Activated naive CD4-positive, alpha-beta T cell treated with anti-CD3 and anti-CD28 coated beads, Interleukin-2, amount 50 U/mL, for 24 hours (primary cell): ENCODE data around the gene GPR39.

Experiments
- H3K27ac Mint-ChIP-seq: one replicate; pipeline ENCODE4 v1.8.0; 2021; ENCODE audit warnings: mild to moderate bottlenecking, mixed read lengths
- H3K27me3 Mint-ChIP-seq: one replicate; pipeline ENCODE4 v1.8.0; 2021; ENCODE audit warnings: mixed read lengths
- H3K36me3 Mint-ChIP-seq: one replicate; pipeline ENCODE4 v1.8.0; 2021; ENCODE audit warnings: mixed read lengths
- H3K4me1 Mint-ChIP-seq: one replicate; pipeline ENCODE4 v1.8.0; 2021; ENCODE audit warnings: mixed read lengths
- H3K4me3 Mint-ChIP-seq: one replicate; pipeline ENCODE4 v1.8.0; 2021; ENCODE audit warnings: mild to moderate bottlenecking, mixed read lengths
- H3K9me3 Mint-ChIP-seq: one replicate; pipeline ENCODE4 v1.8.0; 2021; ENCODE audit warnings: mixed read lengths

Gene GPR39

DNA sequence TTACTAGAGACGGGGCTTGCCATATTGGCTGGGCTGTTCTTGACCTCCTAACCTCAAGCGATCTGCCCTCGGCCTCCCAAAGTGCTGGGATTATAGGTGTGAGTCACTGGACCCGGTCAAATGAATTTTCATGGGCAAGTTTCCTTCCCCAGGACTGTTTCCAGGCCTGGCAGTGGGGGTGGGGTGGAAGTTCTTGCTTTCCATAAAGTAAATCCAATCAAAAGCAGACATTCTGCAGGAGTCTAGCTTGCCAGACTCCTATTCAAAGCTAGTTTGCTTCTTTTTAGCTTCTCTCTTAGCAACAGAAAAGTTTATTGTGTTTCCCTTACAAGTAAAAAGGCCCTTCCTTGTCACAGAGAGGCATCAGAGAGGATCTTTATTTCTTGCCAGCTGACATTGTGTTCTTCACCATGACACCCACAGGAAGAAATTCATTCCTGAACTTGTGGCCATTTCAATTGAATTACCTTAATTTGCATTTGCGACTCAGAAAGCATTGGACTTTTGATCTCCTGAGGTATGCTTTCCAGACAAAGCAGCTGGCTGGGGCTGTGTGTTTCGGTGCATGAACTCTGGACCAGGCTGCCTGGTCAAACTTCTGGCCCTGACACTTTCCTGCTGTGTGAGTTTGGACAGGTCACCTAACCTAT is 215.5 kb downstream of the GPR39 start:
- H3K27ac Mint-ChIP-seq: no peak overlapping the region
- H3K27me3 Mint-ChIP-seq: no peaks in the 10 kb centered on the region
- no peaks in the 10 kb centered on the region for H3K36me3 Mint-ChIP-seq
- no peak overlapping the region for H3K4me3 Mint-ChIP-seq
- H3K4me1 Mint-ChIP-seq: no peaks in the 10 kb centered on the region
- H3K9me3 Mint-ChIP-seq: no peaks in the 10 kb centered on the region

DNA sequence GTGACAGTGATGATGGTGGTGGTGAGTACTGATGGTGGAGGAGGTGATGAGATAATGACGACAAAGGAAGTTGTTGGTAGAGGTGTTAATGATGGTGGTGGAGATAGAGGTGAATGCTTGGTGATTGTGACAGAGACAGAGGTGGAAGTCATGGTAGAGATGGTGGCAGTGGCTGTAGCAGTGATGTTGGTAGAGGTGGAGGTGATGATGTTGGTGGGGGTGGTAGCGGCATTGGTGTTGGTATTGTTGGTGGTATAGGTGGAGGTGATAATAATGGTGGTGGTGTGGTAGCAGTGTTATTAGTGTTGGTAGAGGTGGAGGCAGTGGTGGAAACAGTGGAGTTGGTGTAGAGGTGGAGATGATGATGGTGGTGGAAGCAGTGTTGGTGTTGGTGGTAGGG is 217.0 kb downstream of the GPR39 start:
- no peaks in the 10 kb centered on the region for H3K4me1 Mint-ChIP-seq
- no peaks in the 10 kb centered on the region for H3K36me3 Mint-ChIP-seq
- no peaks in the 10 kb centered on the region for H3K27me3 Mint-ChIP-seq
- no peaks in the 10 kb centered on the region for H3K9me3 Mint-ChIP-seq
- H3K27ac Mint-ChIP-seq: no peak overlapping the region
- no peak overlapping the region for H3K4me3 Mint-ChIP-seq

DNA sequence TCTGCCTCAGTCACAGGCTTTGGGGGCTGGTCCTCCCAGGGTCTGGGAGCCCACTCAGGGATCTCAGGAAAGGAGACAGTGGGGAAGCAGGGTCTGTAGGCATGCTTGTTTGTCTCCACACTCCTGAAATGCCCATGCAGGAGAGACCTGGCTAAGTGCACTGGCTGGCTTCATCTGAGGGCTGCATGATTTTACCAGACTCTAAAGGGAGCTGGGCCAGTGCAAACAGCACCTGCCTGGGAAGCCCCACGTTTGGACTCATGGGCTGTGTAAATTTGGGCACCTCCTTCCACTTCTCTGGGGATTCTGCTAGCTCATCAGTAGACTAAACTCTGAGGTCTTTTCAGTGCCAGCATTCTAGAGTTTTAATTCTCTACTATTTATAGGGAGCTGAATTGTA is 219.7 kb downstream of the GPR39 start:
- Mint-ChIP-seq H3K9me3 (no peaks in the 10 kb centered on the region), H3K4me1 (no peaks in the 10 kb centered on the region), H3K4me3 (no peak overlapping the region), H3K36me3 (no peaks in the 10 kb centered on the region), H3K27ac (no peak overlapping the region), H3K27me3 (no peaks in the 10 kb centered on the region)

DNA sequence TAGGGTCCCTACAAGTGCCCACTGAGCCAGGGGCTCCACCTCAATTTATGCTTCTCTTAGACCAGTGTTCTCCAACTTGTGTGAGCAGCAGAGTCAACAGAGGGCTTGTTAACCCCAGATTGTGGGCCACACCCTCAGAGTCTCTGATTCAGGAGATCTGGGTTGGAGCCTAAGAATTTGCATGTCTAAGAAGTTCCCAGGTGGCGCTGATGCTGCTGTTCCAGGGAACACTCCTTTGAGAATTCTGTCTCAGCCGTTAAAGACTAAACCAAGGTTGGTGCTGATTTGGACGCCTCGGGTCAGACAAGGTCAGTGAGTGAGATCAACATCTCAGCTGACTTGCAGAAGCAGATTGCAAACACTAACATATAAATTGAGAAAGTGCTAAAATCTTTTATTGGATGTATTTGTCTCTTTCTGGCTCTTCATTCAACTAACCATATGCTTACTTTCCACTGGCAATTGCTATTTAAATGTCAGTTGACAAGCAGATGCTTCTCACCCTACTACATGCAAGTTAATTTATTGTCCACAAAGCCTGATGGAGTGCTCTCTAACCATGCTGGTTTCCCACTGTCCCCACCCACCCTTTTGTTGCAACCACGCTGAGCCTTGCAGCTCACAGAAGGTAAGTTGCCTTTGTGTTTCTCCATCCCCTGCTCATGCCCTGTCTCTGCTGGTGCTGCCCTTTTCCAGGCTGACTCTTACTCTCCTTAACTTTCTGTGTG is 221.9 kb downstream of the GPR39 start:
- H3K4me3 Mint-ChIP-seq: no peak overlapping the region

DNA sequence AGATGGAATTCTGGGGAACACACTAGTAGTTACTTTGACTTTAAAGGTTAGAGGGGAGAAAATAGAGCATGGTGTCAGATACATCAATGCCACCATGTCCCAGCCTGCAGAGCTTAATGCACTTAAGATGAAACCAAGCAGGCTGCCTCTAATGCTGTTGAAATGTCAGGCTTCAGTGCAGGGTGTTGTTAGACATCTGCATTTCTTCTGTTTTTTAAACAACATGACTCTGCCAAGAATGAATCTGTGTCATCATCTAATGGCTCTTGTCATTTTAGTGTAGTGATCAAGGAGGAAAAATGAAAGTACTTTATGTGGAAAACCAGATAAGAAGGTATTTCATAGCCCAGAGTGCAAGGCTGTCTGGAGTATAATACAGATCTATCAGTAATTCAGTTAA is 223.5 kb downstream of the GPR39 start:
- H3K4me3 Mint-ChIP-seq: no peak overlapping the region
- H3K27ac Mint-ChIP-seq: no peak overlapping the region
- H3K9me3 Mint-ChIP-seq: no peaks in the 10 kb centered on the region
- no peaks in the 10 kb centered on the region for H3K27me3 Mint-ChIP-seq
- H3K4me1 Mint-ChIP-seq: no peaks in the 10 kb centered on the region
- no peaks in the 10 kb centered on the region for H3K36me3 Mint-ChIP-seq

More for the DNA sequence above, 221.9 kb downstream of the GPR39 start:
- Mint-ChIP-seq H3K27ac (no peak overlapping the region), H3K36me3 (no peaks in the 10 kb centered on the region), H3K9me3 (no peaks in the 10 kb centered on the region), H3K4me1 (no peaks in the 10 kb centered on the region), H3K27me3 (no peaks in the 10 kb centered on the region)

DNA sequence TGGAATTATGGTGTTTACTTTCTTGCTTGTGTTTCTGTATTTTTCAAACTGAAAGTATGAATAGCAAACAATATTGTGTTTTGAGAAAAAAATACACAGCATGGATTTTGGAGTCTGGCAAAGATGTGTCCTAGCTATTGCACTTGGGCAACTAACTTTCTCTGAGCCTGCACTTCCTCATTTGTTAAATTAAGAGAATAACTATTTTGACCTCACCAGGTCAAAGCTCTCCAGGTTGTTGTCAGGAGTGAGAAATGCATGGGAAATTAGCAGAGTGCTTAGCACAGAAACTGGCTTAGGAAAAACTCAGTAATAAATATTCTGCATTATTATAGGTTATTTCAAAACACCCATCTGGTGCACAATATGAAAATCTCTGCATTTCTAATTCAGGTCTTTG is 225.2 kb downstream of the GPR39 start:
- H3K4me1 Mint-ChIP-seq: no peaks in the 10 kb centered on the region
- H3K4me3 Mint-ChIP-seq: no peak overlapping the region
- no peaks in the 10 kb centered on the region for H3K9me3 Mint-ChIP-seq
- no peaks in the 10 kb centered on the region for H3K27me3 Mint-ChIP-seq
- H3K36me3 Mint-ChIP-seq: no peaks in the 10 kb centered on the region
- no peak overlapping the region for H3K27ac Mint-ChIP-seq

DNA sequence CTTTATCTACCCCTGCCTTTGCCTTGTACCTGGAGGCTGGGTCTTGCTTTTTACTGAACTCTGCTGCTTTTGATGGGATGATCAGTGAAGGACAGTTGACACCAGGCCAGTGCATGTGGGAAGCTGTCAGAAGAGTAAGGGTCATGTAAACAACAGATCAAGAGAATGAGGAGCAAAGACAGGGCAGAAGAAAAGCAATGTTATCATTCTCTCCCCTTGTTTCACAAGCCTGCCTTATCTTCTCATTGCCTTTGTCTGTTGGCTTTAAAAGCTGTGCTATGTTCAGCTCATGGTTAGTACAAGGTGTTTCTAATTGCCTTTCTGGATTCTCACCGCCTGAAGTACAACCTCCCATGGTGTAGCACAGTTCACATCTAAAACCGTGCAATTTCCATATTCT is 225.8 kb downstream of the GPR39 start:
- H3K9me3 Mint-ChIP-seq: no peaks in the 10 kb centered on the region
- no peak overlapping the region for H3K27ac Mint-ChIP-seq
- no peaks in the 10 kb centered on the region for H3K36me3 Mint-ChIP-seq
- H3K4me3 Mint-ChIP-seq: no peak overlapping the region
- no peaks in the 10 kb centered on the region for H3K4me1 Mint-ChIP-seq
- no peaks in the 10 kb centered on the region for H3K27me3 Mint-ChIP-seq

DNA sequence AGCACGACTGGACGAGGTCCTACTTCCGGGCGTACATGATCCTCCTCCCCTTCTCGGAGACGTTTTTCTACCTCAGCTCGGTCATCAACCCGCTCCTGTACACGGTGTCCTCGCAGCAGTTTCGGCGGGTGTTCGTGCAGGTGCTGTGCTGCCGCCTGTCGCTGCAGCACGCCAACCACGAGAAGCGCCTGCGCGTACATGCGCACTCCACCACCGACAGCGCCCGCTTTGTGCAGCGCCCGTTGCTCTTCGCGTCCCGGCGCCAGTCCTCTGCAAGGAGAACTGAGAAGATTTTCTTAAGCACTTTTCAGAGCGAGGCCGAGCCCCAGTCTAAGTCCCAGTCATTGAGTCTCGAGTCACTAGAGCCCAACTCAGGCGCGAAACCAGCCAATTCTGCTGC is 228.6 kb downstream of the GPR39 start:
- H3K9me3 Mint-ChIP-seq: no peaks in the 10 kb centered on the region
- H3K36me3 Mint-ChIP-seq: no peaks in the 10 kb centered on the region
- no peaks in the 10 kb centered on the region for H3K27me3 Mint-ChIP-seq
- no peak overlapping the region for H3K4me3 Mint-ChIP-seq
- H3K4me1 Mint-ChIP-seq: no peaks in the 10 kb centered on the region
- no peak overlapping the region for H3K27ac Mint-ChIP-seq

DNA sequence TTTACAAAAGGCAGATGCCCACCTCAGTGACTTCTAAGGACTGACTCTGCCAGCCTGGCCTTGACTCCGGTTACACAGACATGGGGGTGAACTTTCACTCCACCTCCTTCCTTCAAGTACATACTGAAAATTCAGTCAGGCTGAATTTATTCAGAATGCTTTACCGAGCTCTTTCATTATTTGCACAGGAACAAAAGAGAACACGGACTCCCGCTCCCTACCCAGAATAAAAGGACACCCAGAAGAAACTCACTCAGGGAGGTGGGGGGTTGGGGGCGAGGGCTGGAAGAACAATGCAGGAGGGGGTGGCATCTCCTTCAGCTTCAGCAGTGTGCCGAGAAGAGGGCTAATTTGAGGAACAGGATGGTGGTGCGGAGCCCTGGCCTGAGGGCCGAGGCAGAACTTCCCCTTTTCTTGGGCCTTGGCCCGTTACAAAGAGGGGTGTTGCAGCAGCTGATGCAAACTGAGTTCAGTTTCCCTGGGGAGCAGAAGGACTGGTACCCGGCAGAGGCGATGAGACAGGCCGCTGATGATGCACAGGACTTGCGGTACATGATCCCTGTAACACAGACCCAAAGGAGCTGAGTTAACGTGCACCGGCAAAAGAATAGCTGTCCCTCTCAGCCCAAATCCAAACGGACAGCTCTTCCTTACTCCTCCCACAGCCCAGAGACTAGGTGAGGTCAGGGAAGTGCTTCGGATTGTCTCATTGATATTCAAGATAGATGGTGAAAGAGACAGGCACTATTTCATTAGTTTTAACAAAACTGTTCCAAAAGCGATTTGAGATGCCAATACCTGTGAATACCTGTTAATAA is 229.3 kb downstream of the GPR39 start:
- H3K4me1 Mint-ChIP-seq: no peaks in the 10 kb centered on the region
- no peaks in the 10 kb centered on the region for H3K27me3 Mint-ChIP-seq
- H3K9me3 Mint-ChIP-seq: no peaks in the 10 kb centered on the region
- no peak overlapping the region for H3K27ac Mint-ChIP-seq
- H3K4me3 Mint-ChIP-seq: no peak overlapping the region
- no peaks in the 10 kb centered on the region for H3K36me3 Mint-ChIP-seq

DNA sequence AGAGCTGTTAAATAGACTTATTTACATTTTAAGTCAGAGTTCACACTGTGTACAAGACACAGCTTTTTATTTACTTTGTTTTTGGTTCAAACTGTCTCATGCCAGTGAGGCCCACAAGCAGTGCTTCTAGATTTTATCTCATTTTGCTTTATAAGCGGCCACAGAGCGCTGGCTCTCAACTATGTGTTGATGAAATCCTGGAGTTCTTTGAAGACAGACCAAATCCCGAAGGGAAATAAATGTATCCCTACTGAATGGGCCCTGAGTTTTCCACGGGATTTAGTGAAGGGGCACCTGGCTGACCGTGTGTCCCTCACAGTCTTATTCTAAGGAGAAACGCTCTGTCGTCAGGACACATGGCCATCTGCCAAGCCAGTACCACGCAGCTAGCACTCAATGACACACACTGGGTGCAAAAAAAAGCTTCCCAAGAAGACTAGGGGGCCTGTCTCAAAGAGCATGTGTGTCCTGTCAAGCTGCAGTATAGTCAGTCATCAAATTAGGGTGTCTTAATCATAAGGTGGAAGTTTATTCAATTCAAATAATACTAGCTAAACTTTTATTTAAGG is 230.0 kb downstream of the GPR39 start:
- Mint-ChIP-seq H3K27ac (no peak overlapping the region), H3K4me3 (no peak overlapping the region), H3K9me3 (no peaks in the 10 kb centered on the region), H3K27me3 (no peaks in the 10 kb centered on the region), H3K4me1 (no peaks in the 10 kb centered on the region), H3K36me3 (no peaks in the 10 kb centered on the region)

DNA sequence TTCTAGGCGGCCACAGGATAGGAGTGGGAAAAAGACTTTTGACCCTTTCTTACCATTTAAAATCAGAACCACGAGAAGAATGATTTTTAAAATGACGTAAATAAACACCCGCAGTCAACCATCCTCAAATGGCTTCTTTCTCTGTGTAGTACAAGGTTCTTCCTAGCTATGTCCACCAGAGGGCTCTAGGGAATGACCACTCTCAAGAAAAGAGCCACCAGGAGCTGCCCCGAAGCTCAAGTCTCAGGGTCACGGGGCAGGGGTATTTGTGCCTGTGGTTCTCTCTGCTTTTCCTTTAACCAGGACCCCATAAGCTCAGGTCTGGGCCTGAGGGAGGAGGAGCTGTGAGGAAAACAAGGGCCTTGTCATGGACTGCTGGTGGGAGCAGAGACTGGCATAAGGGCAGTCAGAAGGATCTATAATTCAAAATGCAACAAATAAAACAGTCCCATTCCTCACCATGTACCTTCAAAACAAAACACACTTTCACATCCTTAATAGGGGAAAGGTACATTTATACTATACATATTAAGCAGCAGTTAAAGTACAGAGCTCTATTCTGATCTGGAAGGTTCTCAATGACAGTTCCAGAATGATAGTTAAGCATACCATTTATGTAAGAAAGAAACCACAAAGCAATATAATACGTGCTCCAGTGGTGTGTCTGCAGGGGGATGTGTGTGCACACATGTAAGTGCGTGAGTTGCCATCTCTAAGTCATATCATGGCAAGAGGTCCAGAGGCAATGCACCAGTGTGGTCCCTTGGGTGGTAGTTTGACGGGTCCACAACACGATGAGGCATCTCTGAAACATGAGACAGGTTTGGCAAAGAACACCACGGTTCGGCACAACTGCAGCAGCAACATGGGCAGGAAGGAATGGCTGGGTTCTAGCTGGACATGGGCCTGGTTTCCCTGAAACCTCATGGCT is 234.8 kb downstream of the GPR39 start:
- Mint-ChIP-seq H3K27me3 (no peaks in the 10 kb centered on the region), H3K36me3 (no peaks in the 10 kb centered on the region), H3K9me3 (no peaks in the 10 kb centered on the region), H3K27ac (no peak overlapping the region), H3K4me1 (no peaks in the 10 kb centered on the region), H3K4me3 (no peak overlapping the region)

DNA sequence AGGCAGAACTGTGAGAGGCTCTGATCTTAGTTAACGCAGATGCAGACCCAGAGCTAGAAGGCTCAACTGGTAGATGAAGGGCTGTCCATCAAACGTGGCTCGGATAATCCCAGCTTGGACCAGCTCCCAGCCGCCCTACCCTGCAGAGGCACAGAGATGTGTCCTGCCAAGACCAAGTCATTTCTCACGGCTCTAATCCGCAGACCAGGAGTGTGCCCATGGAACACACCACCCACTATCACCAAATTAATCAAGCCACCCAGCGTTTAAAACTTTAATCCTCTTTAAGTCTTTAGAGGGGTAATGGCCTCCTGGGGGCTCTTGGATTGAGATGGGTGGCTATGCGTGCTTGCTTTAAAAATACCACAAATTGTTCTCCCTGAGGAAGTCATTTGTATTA is 235.9 kb downstream of the GPR39 start:
- H3K4me3 Mint-ChIP-seq: no peak overlapping the region
- no peaks in the 10 kb centered on the region for H3K27me3 Mint-ChIP-seq
- no peak overlapping the region for H3K27ac Mint-ChIP-seq
- no peaks in the 10 kb centered on the region for H3K36me3 Mint-ChIP-seq
- no peaks in the 10 kb centered on the region for H3K4me1 Mint-ChIP-seq
- no peaks in the 10 kb centered on the region for H3K9me3 Mint-ChIP-seq

DNA sequence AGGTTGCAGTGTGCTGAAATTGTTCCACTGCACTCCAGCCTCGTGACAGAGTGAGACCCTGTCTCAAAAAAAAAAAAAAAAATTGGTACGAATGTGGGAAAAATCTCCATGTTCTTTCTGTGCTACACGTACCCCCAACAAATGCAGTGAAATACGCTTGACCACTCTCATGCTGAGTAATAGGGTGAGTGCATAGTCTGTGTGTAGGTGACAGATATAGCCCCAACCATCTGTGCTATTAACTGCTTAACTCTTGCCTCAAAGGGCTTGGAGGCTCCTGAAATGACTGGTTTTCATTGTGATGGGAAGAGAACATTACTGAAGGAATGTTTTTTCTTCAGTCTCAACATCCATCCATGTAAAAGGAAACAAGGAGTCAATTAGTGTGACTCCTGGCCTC is 237.7 kb downstream of the GPR39 start:
- H3K36me3 Mint-ChIP-seq: no peaks in the 10 kb centered on the region
- H3K27ac Mint-ChIP-seq: no peak overlapping the region
- no peak overlapping the region for H3K4me3 Mint-ChIP-seq
- no peaks in the 10 kb centered on the region for H3K27me3 Mint-ChIP-seq
- H3K9me3 Mint-ChIP-seq: peaks cover 4% of the 10 kb centered on the region
- H3K4me1 Mint-ChIP-seq: no peaks in the 10 kb centered on the region

DNA sequence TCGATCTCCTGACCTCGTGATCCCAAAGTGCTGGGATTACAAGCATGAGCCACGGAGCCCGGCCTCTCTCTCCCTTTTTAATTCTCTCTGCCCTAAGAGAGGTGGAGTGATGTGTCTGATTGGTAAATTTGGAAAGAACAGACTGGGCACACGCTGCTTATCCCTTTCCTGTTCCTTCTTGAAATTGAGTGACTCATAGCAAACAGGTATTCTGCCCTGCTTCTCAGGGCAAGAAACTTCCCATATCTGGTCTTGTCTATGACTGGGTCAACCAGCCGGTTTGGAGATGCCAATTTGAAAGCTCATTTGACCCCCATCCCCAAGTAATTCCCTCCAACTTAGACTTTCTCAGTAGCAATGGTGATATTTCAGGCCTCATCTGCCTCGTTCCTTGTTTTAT is 238.4 kb downstream of the GPR39 start:
- peaks cover 4% of the 10 kb centered on the region for H3K9me3 Mint-ChIP-seq
- no peak overlapping the region for H3K27ac Mint-ChIP-seq
- no peaks in the 10 kb centered on the region for H3K27me3 Mint-ChIP-seq
- H3K36me3 Mint-ChIP-seq: no peaks in the 10 kb centered on the region
- H3K4me3 Mint-ChIP-seq: no peak overlapping the region
- H3K4me1 Mint-ChIP-seq: no peaks in the 10 kb centered on the region
